Thoracic aorta (tissue), 2 donors: ENCODE measurements around the gene MMP24OS. TPM values are rescaled to one million over a fixed set of nuclear protein-coding genes. Genes with fewer than 3 reads are reported as not detected.
"Not testable (repeated sequence)": the region's sequence is repeated elsewhere in the genome, so short reads cannot be mapped to it uniquely, and the experiment has no call there.

Experiments
- ATAC-seq: fragments of 150-250 bp; one replicate; pipeline ENCODE4 v1.8.0; 2017; ENCODE audit warnings: low read depth; ENCODE audit not compliant: insufficient number of reproducible peaks, low FRiP score
- DNase-seq: peaks from one replicate; pipeline ENCODE4 v3.0.0-alpha.2; 2020; ENCODE audit warnings: low spot score
- H3K27ac ChIP-seq, 2 donors: fragments of 200-600 bp; sonication (generic); 1 replicate in 1 of 2; 2 replicates in 1 of 2; pipeline ENCODE4 v1.5.1; 2016; ENCODE audit warnings: mild to moderate bottlenecking in 2 of 2, moderate library complexity in 2 of 2
- H3K27me3 ChIP-seq: fragments of 200-600 bp; sonication (generic); replicated peaks from 2 replicates; pipeline ENCODE4 v1.6.0; 2016; ENCODE audit warnings: mild to moderate bottlenecking; ENCODE audit not compliant: insufficient read depth
- H3K36me3 ChIP-seq: fragments of 200-600 bp; sonication (generic); one replicate; pipeline ENCODE4 v1.5.1; 2016
- H3K4me1 ChIP-seq, 2 donors: fragments of 200-600 bp; sonication (generic); 1 replicate in 1 of 2; 2 replicates in 1 of 2; pipeline versions ENCODE4 v1.5.1 to v1.6.0; 2016; ENCODE audit warnings: low read depth in 2 of 2, mild to moderate bottlenecking in 1 of 2; ENCODE audit not compliant: control insufficient read depth in 1 of 2
- H3K4me3 ChIP-seq: fragments of 200-600 bp; sonication (generic); 2 replicates; pipeline ENCODE4 v1.5.1; 2016; ENCODE audit warnings: mild to moderate bottlenecking
- H3K9me3 ChIP-seq: fragments of 200-600 bp; sonication (generic); 2 replicates; pipeline ENCODE4 v1.5.1; 2016
- CTCF ChIP-seq: fragments of 200-600 bp; sonication (generic); IDR thresholded peaks from one replicate; pipeline ENCODE4 v1.5.1; 2019; ENCODE audit warnings: antibody characterized with exemption
- total RNA-seq, 2 donors: library from RNA; depleted of rRNA; stranded (reverse); fragments of >200 nt; gene quantifications; one replicate each; pipeline versions ENCODE4 v1.1.0 to v1.2.3, GENCODE V29; 2016

The MMP24OS gene
- total RNA-seq, 2 donors from 2014 or later: 38.1 to 38.3 TPM

GRCh38 chr20:35254448-35254999, 23.4 kb downstream of the MMP24OS start:
- Histone ChIP-seq H3K27ac (no peak overlapping the region), H3K27me3 (no peaks in the 10 kb centered on the region), H3K36me3 (no peaks in the 10 kb centered on the region), H3K9me3 (no peaks in the 10 kb centered on the region), H3K4me3 (no peak overlapping the region), H3K4me1 (peaks cover 4 to 16% of the 10 kb centered on the region in 2 donors)
- DNase-seq (no peak), ATAC-seq (no peak)
- no peak for TF ChIP-seq CTCF

DNA sequence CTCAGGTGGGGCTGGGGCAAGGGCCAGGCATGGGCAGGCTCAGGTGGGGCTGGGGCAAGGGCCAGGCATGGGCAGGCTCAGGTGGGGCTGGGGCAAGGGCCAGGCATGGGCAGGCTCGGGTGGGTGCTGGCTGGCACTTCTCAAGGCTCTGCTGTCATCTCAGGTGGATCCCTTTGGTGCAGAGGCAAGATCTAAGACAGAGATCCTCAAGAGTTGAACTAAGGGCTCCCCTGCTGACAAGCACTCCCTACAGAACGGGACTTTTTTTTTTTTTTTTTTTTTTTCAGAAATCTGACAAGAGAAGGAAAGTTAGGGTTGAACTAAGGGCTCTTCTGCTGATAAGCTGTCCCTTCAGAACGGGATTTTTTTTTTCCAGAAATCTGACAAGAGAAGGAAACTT, 24.9 kb downstream of the MMP24OS start:
- Histone ChIP-seq H3K9me3 (no peaks in the 10 kb centered on the region), H3K27ac (no peak overlapping the region), H3K4me3 (no peak overlapping the region), H3K27me3 (no peaks in the 10 kb centered on the region), H3K4me1 (peaks cover 4 to 12% of the 10 kb centered on the region in 2 donors), H3K36me3 (no peaks in the 10 kb centered on the region)
- no peak for DNase-seq
- TF ChIP-seq CTCF: no peak
- ATAC-seq: no peak

- not testable (repeated sequence) for DNase-seq, H3K4me3 ChIP-seq, H3K27ac ChIP-seq, H3K4me1 ChIP-seq, H3K27me3 ChIP-seq, ATAC-seq, H3K36me3 ChIP-seq, H3K9me3 ChIP-seq
Measured at GRCh38 chr20:35252598-35252997, 25.3 kb downstream of the MMP24OS start.

- H3K36me3 ChIP-seq: no peaks in the 10 kb centered on the region
- TF ChIP-seq CTCF: no peak
- no peak overlapping the region for H3K27ac ChIP-seq
- H3K27me3 ChIP-seq: no peaks in the 10 kb centered on the region
- DNase-seq: no peak
- peaks cover 0 to 2% of the 10 kb centered on the region in 2 donors for H3K4me1 ChIP-seq
- H3K4me3 ChIP-seq: no peak overlapping the region
- H3K9me3 ChIP-seq: no peaks in the 10 kb centered on the region
- ATAC-seq: no peak
Measured at GRCh38 chr20:35252037-35252461, 25.9 kb downstream of the MMP24OS start.

DNA sequence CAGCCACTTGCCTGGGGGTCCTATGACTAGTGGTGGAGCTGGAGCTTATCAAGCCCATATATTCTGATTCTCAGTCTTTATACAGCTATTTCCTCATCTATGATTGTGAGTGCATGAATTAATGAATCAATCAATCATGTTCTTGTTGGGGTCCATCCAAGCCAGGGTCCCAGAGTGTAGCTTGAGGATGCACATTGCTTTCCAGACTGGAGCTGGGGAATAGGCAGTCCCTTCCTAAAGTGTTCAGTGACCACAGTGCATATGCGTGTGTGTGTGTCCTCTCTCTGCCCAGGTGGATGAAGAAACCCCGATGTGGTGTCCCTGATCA, 26.3 kb downstream of the MMP24OS start:
- DNase-seq (no peak), ATAC-seq (no peak)
- Histone ChIP-seq H3K4me3 (no peak overlapping the region), H3K27me3 (no peaks in the 10 kb centered on the region), H3K9me3 (no peaks in the 10 kb centered on the region), H3K27ac (no peak overlapping the region), H3K4me1 (no peaks in the 10 kb centered on the region), H3K36me3 (no peaks in the 10 kb centered on the region)
- TF ChIP-seq CTCF: no peak
